SK-N-MC (cell line): Measurements from ENCODE around the gene STBD1.
"Not testable (repeated sequence)": the region's sequence is repeated elsewhere in the genome, so short reads cannot be mapped to it uniquely, and the experiment has no call there.

Experiments used
- EZH2 ChIP-seq: fragments of 200-600 bp; sonication (generic); IDR thresholded peaks from one replicate; pipeline ENCODE4 v1.6.1; 2017; ENCODE audit warnings: antibody characterized with exemption
- POLR2AphosphoS5 ChIP-seq: IDR thresholded peaks from 2 replicates; pipeline ENCODE4 v1.6.1; 2012; ENCODE audit warnings: mild to moderate bottlenecking, low read depth, low read length, borderline replicate concordance

GRCh38 chr4:76287811-76288210, 18.7 kb upstream of the STBD1 start:
- TF ChIP-seq EZH2, POLR2AphosphoS5: not testable (repeated sequence)
